Right lobe of liver (tissue), 4 donors: ENCODE measurements around the gene STK32B.

Experiments
- POLR2A ChIP-seq: fragments of 450-650 bp; IDR thresholded peaks from one replicate; pipeline ENCODE4 v1.6.1; 2017; ENCODE audit warnings: antibody characterized with exemption, mild to moderate bottlenecking
- TF ChIP-seq, protein P1 (sequence below), 4 donors: fragments of 200-600 bp in 3 of 4; fragments of 450-650 bp in 1 of 4; IDR thresholded peaks; one replicate each; pipeline versions ENCODE4 v1.5.1 to v1.8.0; 2016 to 2022; ENCODE audit warnings: antibody characterized with exemption in 4 of 4, mild to moderate bottlenecking in 2 of 4
- donor health status: DM: no; HTN: no; CAD: no.
- donor health status: DM: no; HTN: no; CAD: no.
- donor health status: DM: no; HTN: yes; CAD: no.

GRCh38 chr4:5338531-5338930, 287.3 kb downstream of the STK32B start:
- TF ChIP-seq, protein P1, sequence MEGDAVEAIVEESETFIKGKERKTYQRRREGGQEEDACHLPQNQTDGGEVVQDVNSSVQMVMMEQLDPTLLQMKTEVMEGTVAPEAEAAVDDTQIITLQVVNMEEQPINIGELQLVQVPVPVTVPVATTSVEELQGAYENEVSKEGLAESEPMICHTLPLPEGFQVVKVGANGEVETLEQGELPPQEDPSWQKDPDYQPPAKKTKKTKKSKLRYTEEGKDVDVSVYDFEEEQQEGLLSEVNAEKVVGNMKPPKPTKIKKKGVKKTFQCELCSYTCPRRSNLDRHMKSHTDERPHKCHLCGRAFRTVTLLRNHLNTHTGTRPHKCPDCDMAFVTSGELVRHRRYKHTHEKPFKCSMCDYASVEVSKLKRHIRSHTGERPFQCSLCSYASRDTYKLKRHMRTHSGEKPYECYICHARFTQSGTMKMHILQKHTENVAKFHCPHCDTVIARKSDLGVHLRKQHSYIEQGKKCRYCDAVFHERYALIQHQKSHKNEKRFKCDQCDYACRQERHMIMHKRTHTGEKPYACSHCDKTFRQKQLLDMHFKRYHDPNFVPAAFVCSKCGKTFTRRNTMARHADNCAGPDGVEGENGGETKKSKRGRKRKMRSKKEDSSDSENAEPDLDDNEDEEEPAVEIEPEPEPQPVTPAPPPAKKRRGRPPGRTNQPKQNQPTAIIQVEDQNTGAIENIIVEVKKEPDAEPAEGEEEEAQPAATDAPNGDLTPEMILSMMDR (IDR thresholded peaks at IDR 0.05): no peak
- TF ChIP-seq POLR2A: no peak
